Pons (tissue), 1 donor: Measurements from ENCODE around the gene RIPOR3.
"Not testable (repeated sequence)": the region's sequence is repeated elsewhere in the genome, so short reads cannot be mapped to it uniquely, and the experiment has no call there.

Experiments used
- DNase-seq: peaks from one replicate; pipeline ENCODE4 v3.0.0-alpha.2; 2016; ENCODE audit warnings: low spot score

RIPOR3 gene

DNA sequence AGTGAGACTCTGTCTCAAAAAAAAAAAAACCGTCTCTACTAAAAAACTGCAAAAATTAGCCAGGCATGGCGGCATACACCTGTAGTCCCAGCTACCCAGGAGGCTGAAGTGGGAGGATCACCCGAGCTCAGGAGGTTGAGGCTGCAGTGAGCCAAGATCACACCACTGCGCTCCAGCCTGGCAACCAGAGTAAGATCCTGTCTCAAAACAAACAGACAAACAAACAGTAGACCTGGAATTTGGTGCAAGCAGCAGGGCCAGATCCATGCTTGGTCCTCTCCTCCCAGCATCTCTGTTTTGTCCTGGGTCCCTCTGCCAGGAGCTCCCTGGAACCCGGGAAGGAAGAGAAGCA, 11.6 kb downstream of the RIPOR3 start:
- DNase-seq, result no peak

GRCh38 chr20:50678169-50678898, 13.0 kb downstream of the RIPOR3 start:
- no peak for DNase-seq

DNA sequence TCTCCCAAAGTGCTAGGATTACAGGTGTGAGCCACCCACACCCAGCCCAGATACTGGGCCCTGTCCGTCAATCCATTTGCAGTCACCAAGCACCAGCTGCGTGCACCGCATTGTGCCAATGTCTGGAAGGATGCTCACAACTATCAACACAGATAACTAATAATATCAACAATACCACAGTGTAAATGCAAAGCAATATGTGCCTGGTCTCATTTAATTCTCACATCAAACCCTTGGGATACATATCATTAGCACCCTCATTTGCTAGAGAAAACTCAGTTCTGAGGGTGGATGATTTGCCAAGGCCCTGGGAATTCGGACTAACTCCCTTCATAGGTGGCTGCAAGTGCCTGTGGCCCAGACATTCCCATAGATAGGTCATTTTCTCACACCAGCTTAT, 14.5 kb downstream of the RIPOR3 start:
- no peak for DNase-seq

- DNase-seq, result not testable (repeated sequence)
Observed at GRCh38 chr20:50676377-50676731, 15.0 kb downstream of the RIPOR3 start.

GRCh38 chr20:50675671-50676376, 15.5 kb downstream of the RIPOR3 start:
- no peak for DNase-seq

DNA sequence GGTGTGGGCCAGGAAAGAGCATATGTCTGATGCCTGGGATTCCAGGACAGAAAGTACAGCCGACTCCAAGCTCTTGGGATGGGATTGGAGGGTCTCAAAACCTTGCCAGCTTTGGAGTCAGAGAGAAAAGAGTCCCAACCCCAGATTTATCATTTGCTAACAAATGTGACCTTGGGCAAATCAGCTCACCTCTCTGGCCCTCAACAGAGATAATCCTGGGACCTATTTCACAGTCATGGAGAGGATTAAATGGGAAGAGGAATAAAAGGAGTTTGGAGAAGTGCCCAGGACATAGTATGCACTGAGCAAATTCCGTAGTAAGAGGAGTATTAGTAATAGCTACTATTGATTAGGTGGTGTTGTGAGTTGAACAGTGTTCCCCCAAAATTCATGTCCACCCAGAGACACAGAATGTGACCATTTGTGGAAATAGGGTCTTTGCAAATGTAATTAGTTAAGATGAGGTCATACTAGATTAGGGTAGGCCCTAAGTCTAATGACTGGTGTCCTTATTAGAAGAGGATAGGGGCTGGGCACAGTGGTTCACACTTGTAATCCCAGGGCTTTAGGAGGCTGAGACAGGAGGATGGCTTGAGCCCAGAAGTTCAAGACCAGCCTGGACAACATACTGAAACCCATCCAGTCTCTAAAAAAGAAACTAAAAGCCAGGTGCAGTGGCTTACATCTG, 17.1 kb downstream of the RIPOR3 start:
- no peak for DNase-seq

DNA sequence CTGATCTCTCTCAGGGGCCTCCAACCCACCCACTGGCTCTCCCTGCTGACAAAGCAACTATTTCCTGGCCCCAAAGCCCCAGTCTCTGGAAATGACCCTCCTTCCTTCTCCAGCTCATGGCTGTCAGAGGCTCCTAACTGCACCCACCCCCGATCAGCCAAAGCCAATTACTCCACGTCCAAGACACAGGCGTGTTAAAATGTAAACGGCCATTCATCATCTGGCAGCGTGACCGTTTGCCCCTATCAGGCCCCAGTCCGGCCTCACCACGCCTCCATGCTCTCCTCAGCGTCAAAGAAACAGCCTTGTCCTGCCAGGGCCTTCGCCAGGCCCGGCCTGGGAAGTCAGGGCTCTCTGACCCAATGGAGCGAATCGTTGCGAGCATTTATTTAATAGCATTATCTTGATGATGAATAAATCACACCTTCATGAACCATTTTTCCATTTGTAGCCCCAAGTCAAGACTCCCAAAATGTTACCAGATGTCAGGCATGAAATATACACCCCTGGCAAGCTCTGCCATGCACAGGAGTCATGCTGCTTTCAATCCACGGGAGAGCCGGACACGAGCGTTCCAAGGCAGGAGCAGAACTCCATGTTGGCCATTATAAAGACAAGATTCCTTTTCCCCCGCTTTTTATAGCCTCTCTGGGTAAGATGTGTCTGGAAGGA, 17.7 kb downstream of the RIPOR3 start:
- no peak for DNase-seq

GRCh38 chr20:50673146-50673465, 18.2 kb downstream of the RIPOR3 start:
- DNase-seq, result no peak

DNA sequence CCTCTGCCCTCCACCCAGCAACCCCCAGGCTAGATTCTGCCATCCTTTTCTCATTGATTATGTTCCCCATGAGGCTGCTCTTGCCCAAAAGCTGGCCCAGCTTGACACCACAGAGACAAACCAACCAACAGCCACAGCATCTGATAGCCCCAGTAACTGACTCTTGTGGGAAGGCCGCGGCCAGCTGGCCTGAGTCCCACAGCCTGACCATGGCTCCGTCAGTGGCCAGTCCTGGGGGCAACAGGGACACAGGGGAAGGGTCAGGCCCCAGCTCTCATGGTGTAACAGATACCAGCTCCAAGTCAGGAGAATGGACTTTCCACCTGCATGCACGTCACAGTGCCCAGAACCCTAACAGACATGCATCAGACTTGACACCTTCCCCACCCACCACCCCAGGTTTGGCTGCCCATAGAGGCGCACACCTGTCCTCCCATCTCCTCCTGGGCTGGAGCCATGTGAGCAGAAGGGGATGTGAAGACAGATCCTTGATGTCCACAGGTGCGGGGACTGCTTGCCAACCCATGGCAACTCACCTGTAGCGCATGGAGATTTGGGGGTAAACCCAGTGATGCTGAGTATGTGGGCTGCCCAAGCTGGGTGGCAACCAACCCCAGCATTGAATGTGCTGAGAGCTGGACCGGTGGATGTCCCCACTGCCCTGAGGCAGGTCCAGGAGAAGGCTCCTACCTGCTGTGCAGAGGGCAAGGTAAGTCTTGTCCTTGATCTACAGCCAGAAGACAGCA, 18.8 kb downstream of the RIPOR3 start:
- DNase-seq, result no peak

GRCh38 chr20:50671626-50672025, 19.7 kb downstream of the RIPOR3 start:
- no peak for DNase-seq

GRCh38 chr20:50671010-50671409, 20.3 kb downstream of the RIPOR3 start:
- not testable (repeated sequence) for DNase-seq

- DNase-seq, result no peak
Observed at GRCh38 chr20:50670126-50670862, 21.0 kb downstream of the RIPOR3 start.

- DNase-seq, result no peak
Observed at GRCh38 chr20:50668798-50669197, 22.5 kb downstream of the RIPOR3 start.

GRCh38 chr20:50668326-50668725, 23.0 kb downstream of the RIPOR3 start:
- no peak for DNase-seq

- DNase-seq, result no peak
Observed at GRCh38 chr20:50666709-50667298, 24.5 kb downstream of the RIPOR3 start.

GRCh38 chr20:50664254-50664653, 27.1 kb downstream of the RIPOR3 start:
- no peak for DNase-seq

DNA sequence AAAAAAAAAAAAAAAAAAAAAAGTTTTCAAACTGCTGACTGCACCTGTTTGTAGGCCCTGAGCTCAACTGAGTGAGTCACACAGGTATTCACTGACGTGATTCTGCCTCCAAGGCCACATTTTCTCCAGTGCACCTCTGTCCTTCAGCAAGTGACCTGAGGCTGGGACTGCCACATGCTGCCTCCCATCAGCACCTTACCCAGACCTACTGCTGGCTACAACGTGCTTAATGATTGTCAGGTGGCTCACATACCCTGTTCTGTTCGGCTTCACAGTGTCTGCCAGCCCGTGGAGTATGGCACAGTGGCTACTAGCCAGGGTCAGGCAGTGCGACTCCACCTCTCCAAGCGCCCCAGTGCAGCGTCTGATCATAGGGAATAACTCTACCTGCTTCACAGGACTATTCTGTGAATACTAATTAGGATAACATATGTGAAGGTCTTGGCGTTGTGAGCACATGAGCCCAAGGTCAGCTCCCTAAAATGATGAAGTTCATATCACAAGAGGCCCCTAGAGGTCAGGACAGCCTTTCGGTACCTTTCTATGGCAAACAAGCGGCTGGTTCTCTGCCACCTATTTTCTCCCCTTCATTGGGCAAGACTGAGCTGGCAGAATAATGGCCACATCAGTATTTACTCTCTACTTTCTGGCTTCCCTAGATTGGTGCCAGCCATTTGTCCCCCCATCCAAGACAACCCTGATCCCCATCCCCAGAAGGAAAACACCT, 28.1 kb downstream of the RIPOR3 start:
- DNase-seq, result peak; percentile 52

- no peak for DNase-seq
Observed at GRCh38 chr20:50659975-50660670, 31.2 kb downstream of the RIPOR3 start.

- no peak for DNase-seq
Observed at GRCh38 chr20:50658804-50659380, 32.5 kb downstream of the RIPOR3 start.
